DND-41 (cell line): ENCODE measurements around the gene DDX23.

ENCODE experiments used
- ATAC-seq: fragments of 200-7000 bp; cut with Tn5 transposase; 3 replicates; pipeline ENCODE4 v1.9.1; 2021; ENCODE audit warnings: low read depth; ENCODE audit not compliant: insufficient read depth
- DNase-seq: peaks from one replicate; pipeline ENCODE4 v3.0.0-alpha.2; 2020
- H2AFZ ChIP-seq: 2 replicates; pipeline ENCODE4 v1.6.0; 2012; ENCODE audit warnings: low read depth, low read length
- H3K27ac ChIP-seq: 2 replicates; pipeline ENCODE4 v1.5.1; 2012; ENCODE audit warnings: low read length, inconsistent platforms
- H3K27me3 ChIP-seq: fragments of 200-600 bp; sonication (generic); 2 replicates; pipeline ENCODE4 v1.6.0; 2012; ENCODE audit warnings: low read length, mild to moderate bottlenecking, inconsistent platforms; ENCODE audit not compliant: insufficient read depth, poor library complexity
- H3K36me3 ChIP-seq: 2 replicates; pipeline ENCODE4 v1.5.1; 2012; ENCODE audit warnings: low read length, inconsistent platforms; ENCODE audit not compliant: insufficient read depth
- H3K4me1 ChIP-seq: 2 replicates; pipeline ENCODE4 v1.5.1; 2012; ENCODE audit warnings: mild to moderate bottlenecking, low read length; ENCODE audit not compliant: insufficient read depth
- H3K4me2 ChIP-seq: 2 replicates; pipeline ENCODE4 v1.6.0; 2012; ENCODE audit warnings: mild to moderate bottlenecking, moderate library complexity, low read length, inconsistent platforms; ENCODE audit not compliant: insufficient read depth
- H3K4me3 ChIP-seq, 2 experiments: fragments of 200-600 bp in 1 of 2; shearing (Covaris generic) in 1 of 2; 2 replicates each; pipeline ENCODE4 v1.5.1; 2012 to 2016; ENCODE audit warnings: inconsistent platforms in 2 of 2, low read length in 2 of 2, mild to moderate bottlenecking in 2 of 2, low read depth in 1 of 2, moderate library complexity in 1 of 2
- H3K79me2 ChIP-seq: 2 replicates; pipeline ENCODE4 v1.6.0; 2012; ENCODE audit warnings: low read length, inconsistent platforms; ENCODE audit not compliant: insufficient read depth
- H3K9ac ChIP-seq: 2 replicates; pipeline ENCODE4 v1.6.0; 2012; ENCODE audit warnings: low read depth, mild to moderate bottlenecking, inconsistent platforms, low read length, moderate library complexity
- H3K9me3 ChIP-seq: 2 replicates; pipeline ENCODE4 v1.5.1; 2012; ENCODE audit warnings: low read length, moderate library complexity, mild to moderate bottlenecking, inconsistent platforms; ENCODE audit not compliant: insufficient read depth, severe bottlenecking
- H4K20me1 ChIP-seq: 2 replicates; pipeline ENCODE4 v1.6.0; 2012; ENCODE audit warnings: low read length; ENCODE audit not compliant: insufficient read depth
- CTCF ChIP-seq: IDR thresholded peaks from 2 replicates; pipeline ENCODE4 v1.5.1; 2012; ENCODE audit warnings: borderline replicate concordance, low read length, moderate library complexity, mild to moderate bottlenecking; ENCODE audit not compliant: poor library complexity, severe bottlenecking; ENCODE audit errors: extremely low read depth
- EZH2 ChIP-seq: IDR thresholded peaks from 3 replicates; pipeline ENCODE4 v1.6.1; 2012; ENCODE audit warnings: borderline replicate concordance, low read depth, mild to moderate bottlenecking, moderate library complexity, low read length, inconsistent platforms; ENCODE audit not compliant: severe bottlenecking

Gene DDX23

GRCh38 chr12:48807981-48808380 lies 44.0 kb downstream of the DDX23 start:
- Histone ChIP-seq H3K4me3 (no peak overlapping the region), H3K36me3 (no peaks in the 10 kb centered on the region), H3K4me2 (no peak overlapping the region), H3K79me2 (no peaks in the 10 kb centered on the region), H3K9ac (no peak overlapping the region), H3K9me3 (no peaks in the 10 kb centered on the region), H2AFZ (no peak overlapping the region), H3K4me1 (peaks cover 2% of the 10 kb centered on the region; the same call in 1 of the 2 replicates), H4K20me1 (no peaks in the 10 kb centered on the region), H3K27me3 (no peaks in the 10 kb centered on the region), H3K27ac (no peak overlapping the region)
- no peak for ATAC-seq
- TF ChIP-seq EZH2 (no peak), CTCF (no peak)
- no peak for DNase-seq

GRCh38 chr12:48803675-48804074 lies 48.3 kb downstream of the DDX23 start:
- no peak overlapping the region for H2AFZ ChIP-seq

GRCh38 chr12:48800971-48801370 lies 51.0 kb downstream of the DDX23 start:
- no peaks in the 10 kb centered on the region for H3K27me3 ChIP-seq
- H2AFZ ChIP-seq: no peak overlapping the region
- peaks cover 2% of the 10 kb centered on the region; the same call in 1 of the 2 replicates for H3K4me1 ChIP-seq
- no peak overlapping the region for H3K27ac ChIP-seq
- TF ChIP-seq EZH2 (no peak), CTCF (no peak)
- no peak overlapping the region for H3K9ac ChIP-seq
- H3K9me3 ChIP-seq: no peaks in the 10 kb centered on the region
- H3K79me2 ChIP-seq: no peaks in the 10 kb centered on the region
- no peaks in the 10 kb centered on the region for H3K36me3 ChIP-seq
- DNase-seq (no peak), ATAC-seq (no peak)
- H3K4me3 ChIP-seq: no peak overlapping the region
- no peaks in the 10 kb centered on the region for H4K20me1 ChIP-seq
- H3K4me2 ChIP-seq: no peak overlapping the region

More at GRCh38 chr12:48803675-48804074, 48.3 kb downstream of the DDX23 start:
- no peaks in the 10 kb centered on the region for H3K27me3 ChIP-seq
- H3K27ac ChIP-seq: no peak overlapping the region
- H3K9ac ChIP-seq: no peak overlapping the region
- H3K79me2 ChIP-seq: no peaks in the 10 kb centered on the region
- DNase-seq (no peak), ATAC-seq (no peak; the same call in 2 of the 3 replicates)
- TF ChIP-seq EZH2: no peak
- no peak for TF ChIP-seq CTCF
- H3K9me3 ChIP-seq: no peaks in the 10 kb centered on the region
- H3K4me2 ChIP-seq: no peak overlapping the region
- H3K4me3 ChIP-seq: no peak overlapping the region
- H3K4me1 ChIP-seq: peaks cover 2% of the 10 kb centered on the region; the same call in 1 of the 2 replicates
- no peaks in the 10 kb centered on the region for H4K20me1 ChIP-seq
- no peaks in the 10 kb centered on the region for H3K36me3 ChIP-seq

- no peak for DNase-seq
- TF ChIP-seq CTCF (no peak), EZH2 (no peak)
- ATAC-seq: no peak
- H3K4me1 ChIP-seq: peaks cover 2% of the 10 kb centered on the region; the same call in 1 of the 2 replicates
- no peaks in the 10 kb centered on the region for H3K36me3 ChIP-seq
- no peaks in the 10 kb centered on the region for H4K20me1 ChIP-seq
- no peak overlapping the region for H2AFZ ChIP-seq
- H3K9me3 ChIP-seq: no peaks in the 10 kb centered on the region
- H3K27ac ChIP-seq: no peak overlapping the region
- no peaks in the 10 kb centered on the region for H3K27me3 ChIP-seq
- H3K79me2 ChIP-seq: no peaks in the 10 kb centered on the region
- no peak overlapping the region for H3K9ac ChIP-seq
- no peak overlapping the region for H3K4me2 ChIP-seq
- no peak overlapping the region for H3K4me3 ChIP-seq
These were observed 51.5 kb downstream of the DDX23 start for GRCh38 chr12:48800457-48800856.
